Natural killer cell (primary cell): ENCODE measurements around the gene IGF1R. TPM values are rescaled to one million over a fixed set of nuclear protein-coding genes. Genes with fewer than 3 reads are reported as not detected.

Experiments used
- ATAC-seq, 3 donors: fragments of 150-1000 bp in 2 of 3; fragments of 200-7000 bp in 1 of 3; cut with Tn5 transposase; 1 replicate in 1 of 3; 2 replicates in 2 of 3; pipeline ENCODE4 v1.10.0; 2021; ENCODE audit warnings: mild to moderate bottlenecking in 2 of 3, moderate library complexity in 2 of 3
- DNase-seq, 2 donors: peaks; one replicate each; pipeline versions ENCODE4 v3.0.0 to v3.0.0-alpha.2; 2013 to 2021; ENCODE audit warnings: mixed read lengths in 1 of 2
- H3K27ac ChIP-seq: one replicate; pipeline ENCODE4 v1.5.1; 2013; ENCODE audit warnings: mild to moderate bottlenecking, low read length
- H3K27me3 ChIP-seq: one replicate; pipeline ENCODE4 v1.6.1; 2013; ENCODE audit warnings: low read length; ENCODE audit not compliant: control insufficient read depth, insufficient read depth
- H3K36me3 ChIP-seq: one replicate; pipeline ENCODE4 v1.6.1; 2013; ENCODE audit warnings: low read length; ENCODE audit not compliant: control insufficient read depth, insufficient read depth
- H3K4me1 ChIP-seq: one replicate; pipeline ENCODE4 v1.6.1; 2013; ENCODE audit warnings: low read length; ENCODE audit not compliant: control insufficient read depth, insufficient read depth
- H3K4me3 ChIP-seq: one replicate; pipeline ENCODE4 v1.5.1; 2013; ENCODE audit warnings: low read length
- H3K9me3 ChIP-seq: one replicate; pipeline ENCODE4 v1.6.1; 2013; ENCODE audit warnings: low read length; ENCODE audit not compliant: control insufficient read depth, insufficient read depth
- H3K27ac Mint-ChIP-seq, 2 donors: one replicate each; pipeline ENCODE4 v1.8.0; 2022; ENCODE audit warnings: mild to moderate bottlenecking in 2 of 2, mixed read lengths in 2 of 2, moderate library complexity in 1 of 2
- H3K27me3 Mint-ChIP-seq, 2 donors: one replicate each; pipeline ENCODE4 v1.8.0; 2022; ENCODE audit warnings: low read depth in 2 of 2, mixed read lengths in 2 of 2
- H3K36me3 Mint-ChIP-seq: one replicate; pipeline ENCODE4 v1.8.0; 2022; ENCODE audit warnings: mixed read lengths
- H3K4me1 Mint-ChIP-seq, 2 donors: one replicate each; pipeline ENCODE4 v1.8.0; 2022; ENCODE audit warnings: mixed read lengths in 2 of 2
- H3K4me3 Mint-ChIP-seq: one replicate; pipeline ENCODE4 v1.8.0; 2022; ENCODE audit warnings: mild to moderate bottlenecking, moderate library complexity, mixed read lengths
- H3K9me3 Mint-ChIP-seq, 2 donors: one replicate each; pipeline ENCODE4 v1.8.0; 2022; ENCODE audit warnings: mixed read lengths in 2 of 2
- WGBS: methylation state at CpG from one replicate; pipeline ENCODE4 v1.1.7; 2013; ENCODE audit warnings: missing lambda C conversion rate; ENCODE audit not compliant: insufficient coverage; 5-methylcytosine and 5-hydroxymethylcytosine counted together
- intact Hi-C: fragments of 100-400 bp; cut with micrococcal nuclease; formaldehyde crosslinking; loops from one replicate; pipeline ENCODE4 v1.14.2; 2022
- total RNA-seq, 4 donors: library from RNA; stranded (reverse); fragments of 120-200 nt in 1 of 4; gene quantifications; one replicate each; pipeline versions ENCODE4 v1.2.3 to v1.2.4, GENCODE V29; 2013 to 2022
- TF ChIP-seq, protein P1 (sequence below): fragments of 200-600 bp; IDR thresholded peaks from one replicate; pipeline ENCODE4 v1.8.0; 2022; ENCODE audit warnings: antibody characterized with exemption

Gene IGF1R
- total RNA-seq, 3 donors from 2014 or later (not counting 1 experiment from before 2014, with no cell fraction given), result 47.3 to 50.7 (median 49.0) TPM

DNA sequence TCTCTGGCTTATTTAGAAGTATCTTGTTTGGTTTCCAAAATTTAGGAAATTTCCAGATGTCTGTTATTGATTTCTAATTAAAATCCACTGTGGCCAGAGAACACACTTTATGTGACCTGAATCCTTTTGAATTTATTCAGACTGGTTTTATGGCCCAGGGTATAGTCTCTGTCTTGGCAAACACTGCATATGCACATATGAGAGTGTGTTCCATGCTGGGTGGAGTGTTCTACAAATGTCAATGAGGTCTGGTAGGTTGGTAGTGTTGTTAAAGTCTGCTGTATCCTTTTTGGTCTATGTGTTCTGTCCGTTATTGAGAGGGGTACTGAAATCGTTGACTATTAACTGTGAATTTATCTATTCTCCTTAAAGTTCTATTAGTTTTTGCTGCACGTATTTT is 329.1 kb downstream of the IGF1R start:
- TF ChIP-seq, protein P1, sequence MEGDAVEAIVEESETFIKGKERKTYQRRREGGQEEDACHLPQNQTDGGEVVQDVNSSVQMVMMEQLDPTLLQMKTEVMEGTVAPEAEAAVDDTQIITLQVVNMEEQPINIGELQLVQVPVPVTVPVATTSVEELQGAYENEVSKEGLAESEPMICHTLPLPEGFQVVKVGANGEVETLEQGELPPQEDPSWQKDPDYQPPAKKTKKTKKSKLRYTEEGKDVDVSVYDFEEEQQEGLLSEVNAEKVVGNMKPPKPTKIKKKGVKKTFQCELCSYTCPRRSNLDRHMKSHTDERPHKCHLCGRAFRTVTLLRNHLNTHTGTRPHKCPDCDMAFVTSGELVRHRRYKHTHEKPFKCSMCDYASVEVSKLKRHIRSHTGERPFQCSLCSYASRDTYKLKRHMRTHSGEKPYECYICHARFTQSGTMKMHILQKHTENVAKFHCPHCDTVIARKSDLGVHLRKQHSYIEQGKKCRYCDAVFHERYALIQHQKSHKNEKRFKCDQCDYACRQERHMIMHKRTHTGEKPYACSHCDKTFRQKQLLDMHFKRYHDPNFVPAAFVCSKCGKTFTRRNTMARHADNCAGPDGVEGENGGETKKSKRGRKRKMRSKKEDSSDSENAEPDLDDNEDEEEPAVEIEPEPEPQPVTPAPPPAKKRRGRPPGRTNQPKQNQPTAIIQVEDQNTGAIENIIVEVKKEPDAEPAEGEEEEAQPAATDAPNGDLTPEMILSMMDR, result no peak
- Mint-ChIP-seq H3K4me1 (peaks cover 8% of the 10 kb centered on the region in 2 donors), H3K9me3 (no peaks in the 10 kb centered on the region), H3K27me3 (no peaks in the 10 kb centered on the region), H3K4me3 (no peak overlapping the region), H3K27ac (no peak overlapping the region), H3K36me3 (no peaks in the 10 kb centered on the region)
- no peaks in the 10 kb centered on the region for H3K27me3 ChIP-seq
- WGBS, result 100% methylated on average over 1 of the region's 3 CpGs
- no peaks in the 10 kb centered on the region for H3K36me3 ChIP-seq
- no peaks in the 10 kb centered on the region for H3K4me1 ChIP-seq
- ATAC-seq (no peak), DNase-seq (no peak)
- intact Hi-C loops, result no loop called here
- no peak overlapping the region for H3K4me3 ChIP-seq
- H3K27ac ChIP-seq, result no peak overlapping the region
- no peaks in the 10 kb centered on the region for H3K9me3 ChIP-seq

DNA sequence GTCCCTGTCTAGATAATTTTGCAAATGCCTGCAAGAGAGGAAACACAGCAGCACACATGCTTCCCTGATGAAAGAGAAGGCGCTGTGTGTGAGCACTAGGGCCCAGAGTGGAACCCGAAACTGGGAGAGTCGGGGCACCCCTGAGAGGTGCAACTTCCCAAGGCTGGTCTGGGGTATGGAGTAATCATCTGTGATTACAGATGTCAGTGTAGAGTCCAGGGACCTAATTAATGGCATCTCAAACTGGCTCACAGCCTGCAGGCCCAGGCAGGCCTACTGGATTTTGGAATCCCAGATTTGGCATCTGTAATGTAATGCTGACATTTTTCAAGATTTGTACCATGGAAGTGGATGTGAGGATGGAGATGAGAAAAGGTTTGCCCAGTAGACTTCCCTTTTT is 329.8 kb downstream of the IGF1R start:
- Mint-ChIP-seq H3K27ac (no peak overlapping the region), H3K4me1 (peaks cover 9 to 10% of the 10 kb centered on the region in 2 donors), H3K27me3 (no peaks in the 10 kb centered on the region), H3K36me3 (no peaks in the 10 kb centered on the region), H3K4me3 (no peak overlapping the region), H3K9me3 (no peaks in the 10 kb centered on the region)
- H3K9me3 ChIP-seq, result no peaks in the 10 kb centered on the region
- TF ChIP-seq, protein P1, result no peak
- no peaks in the 10 kb centered on the region for H3K36me3 ChIP-seq
- DNase-seq (no peak), ATAC-seq (no peak)
- H3K4me3 ChIP-seq, result no peak overlapping the region
- no peaks in the 10 kb centered on the region for H3K27me3 ChIP-seq
- 96% methylated on average over 3 of the region's 3 CpGs for WGBS
- no peak overlapping the region for H3K27ac ChIP-seq
- no peaks in the 10 kb centered on the region for H3K4me1 ChIP-seq
- intact Hi-C loops, result no loop called here

DNA sequence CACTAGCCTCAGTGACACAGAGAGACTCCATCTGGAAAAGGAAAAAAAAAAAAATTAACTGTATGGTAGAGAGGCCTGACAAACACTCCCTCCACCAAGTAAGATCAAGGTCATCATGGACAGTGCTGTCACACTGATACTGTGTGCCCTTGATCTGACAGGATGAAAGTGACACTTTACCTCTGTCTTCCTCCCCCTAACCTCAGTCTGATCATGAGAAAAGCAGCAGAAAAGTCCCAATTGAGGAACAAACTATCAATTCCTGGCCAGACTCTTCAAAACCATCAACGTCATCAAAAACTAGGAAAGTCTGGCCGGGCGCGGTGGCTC is 332.5 kb downstream of the IGF1R start:
- Mint-ChIP-seq H3K4me3 (no peak overlapping the region), H3K4me1 (peaks cover 9 to 10% of the 10 kb centered on the region in 2 donors), H3K27ac (no peak overlapping the region), H3K36me3 (peaks cover 3% of the 10 kb centered on the region), H3K27me3 (peaks cover 3 to 7% of the 10 kb centered on the region in 2 donors), H3K9me3 (peaks cover 0 to 1% of the 10 kb centered on the region in 2 donors)
- no peaks in the 10 kb centered on the region for H3K27me3 ChIP-seq
- no peak overlapping the region for H3K4me3 ChIP-seq
- WGBS, result 96% methylated on average over 4 of the region's 4 CpGs
- no peaks in the 10 kb centered on the region for H3K36me3 ChIP-seq
- intact Hi-C loops, result no loop called here
- TF ChIP-seq, protein P1, result no peak
- no peak for DNase-seq
- no peaks in the 10 kb centered on the region for H3K4me1 ChIP-seq
- ATAC-seq, result no peak
- no peak overlapping the region for H3K27ac ChIP-seq
- no peaks in the 10 kb centered on the region for H3K9me3 ChIP-seq
